Medulla oblongata (tissue), 1 donor: ENCODE data around the gene PHACTR1.
"Not testable (repeated sequence)": the region's sequence is repeated elsewhere in the genome, so short reads cannot be mapped to it uniquely, and the experiment has no call there.

ENCODE experiments used
- DNase-seq: peaks from one replicate; pipeline ENCODE4 v3.0.0-alpha.2; 2015; ENCODE audit errors: extremely low spot score

Gene PHACTR1

GRCh38 chr6:13103169-13103568 is 386.6 kb downstream of the PHACTR1 start:
- DNase-seq, result no peak

- no peak for DNase-seq
Observed at GRCh38 chr6:13105139-13105538, 388.6 kb downstream of the PHACTR1 start.

- DNase-seq, result no peak
Observed at GRCh38 chr6:13112921-13113320, 396.4 kb downstream of the PHACTR1 start.

GRCh38 chr6:13113376-13113775 is 396.8 kb downstream of the PHACTR1 start:
- no peak for DNase-seq

- DNase-seq, result no peak
Observed at GRCh38 chr6:13113981-13114593, 397.5 kb downstream of the PHACTR1 start.

GRCh38 chr6:13116155-13116554 is 399.6 kb downstream of the PHACTR1 start:
- DNase-seq, result no peak

GRCh38 chr6:13117570-13117969 is 401.0 kb downstream of the PHACTR1 start:
- DNase-seq, result no peak

- no peak for DNase-seq
Observed at GRCh38 chr6:13119549-13119948, 403.0 kb downstream of the PHACTR1 start.

- no peak for DNase-seq
Observed at GRCh38 chr6:13120483-13121482, 404.2 kb downstream of the PHACTR1 start.

GRCh38 chr6:13124131-13124530 is 407.6 kb downstream of the PHACTR1 start:
- DNase-seq, result no peak

- no peak for DNase-seq
Observed at GRCh38 chr6:13125841-13126240, 409.3 kb downstream of the PHACTR1 start.

GRCh38 chr6:13131935-13132661 is 415.5 kb downstream of the PHACTR1 start:
- no peak for DNase-seq

- DNase-seq, result not testable (repeated sequence)
Observed at GRCh38 chr6:13133894-13134293, 417.3 kb downstream of the PHACTR1 start.

GRCh38 chr6:13135152-13135551 is 418.6 kb downstream of the PHACTR1 start:
- DNase-seq, result no peak

- no peak for DNase-seq
Observed at GRCh38 chr6:13139119-13139518, 422.6 kb downstream of the PHACTR1 start.

GRCh38 chr6:13140980-13141379 is 424.4 kb downstream of the PHACTR1 start:
- DNase-seq, result no peak

- DNase-seq, result peak; percentile 28
Observed at GRCh38 chr6:13141387-13141786, 424.8 kb downstream of the PHACTR1 start.

- DNase-seq, result no peak
Observed at GRCh38 chr6:13142611-13143010, 426.0 kb downstream of the PHACTR1 start.

- DNase-seq, result peak; percentile 7
Observed at GRCh38 chr6:13146442-13146841, 429.9 kb downstream of the PHACTR1 start.

- no peak for DNase-seq
Observed at GRCh38 chr6:13147376-13147775, 430.8 kb downstream of the PHACTR1 start.

GRCh38 chr6:13147782-13148181 is 431.2 kb downstream of the PHACTR1 start:
- no peak for DNase-seq

GRCh38 chr6:13152764-13153163 is 436.2 kb downstream of the PHACTR1 start:
- no peak for DNase-seq
